GM18519 (cell line): Measurements from ENCODE around the gene RCOR1.
"Not testable (repeated sequence)": the region's sequence is repeated elsewhere in the genome, so short reads cannot be mapped to it uniquely, and the experiment has no call there.

ENCODE experiments used
- ATAC-seq: cut with Tn5 transposase; IDR thresholded peaks from one replicate; pipeline ENCODE4 v1.9.1; 2021; ENCODE audit warnings: mild to moderate bottlenecking, moderate library complexity; ENCODE audit not compliant: unreplicated experiment, low FRiP score

The RCOR1 gene

GRCh38 chr14:102624666-102625065 lies 32.2 kb downstream of the RCOR1 start:
- ATAC-seq: no peak

DNA sequence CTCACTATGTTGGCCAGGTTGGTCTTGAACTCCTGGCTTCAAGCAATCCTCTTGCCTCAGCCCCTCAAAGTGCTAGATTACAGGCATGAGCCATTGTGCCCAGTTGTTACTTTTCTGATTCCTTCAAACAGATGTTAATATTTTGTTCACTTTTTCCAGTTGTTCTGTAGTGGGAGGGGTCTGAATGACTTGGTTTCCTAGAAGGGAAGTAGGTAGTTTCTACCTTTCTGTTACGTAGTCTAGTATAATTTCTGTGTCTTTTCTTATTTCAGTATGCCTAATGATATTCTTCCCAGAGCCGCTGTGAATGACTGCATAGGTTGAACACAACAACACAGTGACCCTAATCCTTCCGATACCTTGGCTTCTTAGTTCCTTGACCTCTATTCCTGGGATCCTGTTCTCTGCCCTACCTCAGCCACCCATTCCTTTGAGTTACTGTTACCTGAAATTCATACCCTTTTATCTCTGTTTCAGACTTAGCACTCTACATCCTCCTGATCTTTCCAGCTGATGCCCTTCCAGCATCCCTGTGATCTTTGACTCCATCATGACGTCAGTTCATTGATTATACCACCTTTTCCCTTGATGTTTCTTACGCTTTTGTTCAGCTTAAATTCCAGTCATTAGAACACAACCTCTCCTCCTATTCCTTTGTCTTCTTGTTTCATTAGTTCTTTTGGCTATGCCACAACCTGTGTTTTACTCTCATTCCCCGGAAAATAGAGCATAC lies 33.3 kb downstream of the RCOR1 start:
- ATAC-seq: no peak

DNA sequence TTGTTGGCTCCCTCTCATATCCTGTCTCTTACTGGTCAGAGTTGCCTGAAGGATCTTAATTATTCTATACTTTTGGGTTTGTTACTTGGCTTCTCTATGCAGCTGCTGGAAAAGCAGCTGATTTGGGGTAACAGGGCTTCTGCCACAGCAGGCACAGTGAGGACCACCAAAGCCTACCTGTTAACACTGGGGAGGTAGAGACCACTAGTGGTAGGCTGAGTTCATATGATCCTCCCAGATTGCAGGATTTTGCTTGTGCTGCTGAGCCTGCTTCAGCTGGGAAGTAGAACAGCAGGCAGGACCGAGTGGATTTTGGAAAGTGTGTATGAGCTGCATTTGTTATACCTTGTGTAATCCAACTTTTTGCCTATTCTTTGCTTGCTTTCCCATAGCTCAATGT lies 34.1 kb downstream of the RCOR1 start:
- no peak for ATAC-seq

- ATAC-seq: no peak
Observed at GRCh38 chr14:102629011-102629444, 36.6 kb downstream of the RCOR1 start.

GRCh38 chr14:102629808-102630350 lies 37.4 kb downstream of the RCOR1 start:
- ATAC-seq: no peak

GRCh38 chr14:102630405-102630804 lies 38.0 kb downstream of the RCOR1 start:
- no peak for ATAC-seq

DNA sequence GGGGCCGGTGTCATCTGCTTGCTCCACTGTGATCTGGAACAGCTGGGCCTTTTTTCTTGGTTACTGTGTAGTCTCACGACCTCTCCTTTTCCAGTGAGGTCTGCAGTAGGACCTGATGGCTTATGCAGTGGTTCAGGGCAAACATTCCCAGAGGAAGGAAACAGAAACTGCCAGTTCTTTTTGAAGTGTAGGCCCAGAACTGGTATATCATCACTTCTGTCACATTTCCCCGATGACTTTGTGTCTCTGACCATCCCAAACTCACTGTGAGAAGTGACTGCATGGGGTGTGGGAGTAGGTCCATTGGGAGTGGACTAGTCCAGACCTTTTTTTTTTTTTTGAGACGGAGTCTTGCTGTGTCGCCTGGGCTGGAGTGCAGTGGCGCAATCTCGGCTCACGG lies 38.4 kb downstream of the RCOR1 start:
- ATAC-seq: no peak

- ATAC-seq: no peak
Observed at GRCh38 chr14:102633906-102634595, 41.6 kb downstream of the RCOR1 start.

- not testable (repeated sequence) for ATAC-seq
Observed at GRCh38 chr14:102639611-102640010, 47.2 kb downstream of the RCOR1 start.

GRCh38 chr14:102644523-102644922 lies 52.1 kb downstream of the RCOR1 start:
- ATAC-seq: no peak

DNA sequence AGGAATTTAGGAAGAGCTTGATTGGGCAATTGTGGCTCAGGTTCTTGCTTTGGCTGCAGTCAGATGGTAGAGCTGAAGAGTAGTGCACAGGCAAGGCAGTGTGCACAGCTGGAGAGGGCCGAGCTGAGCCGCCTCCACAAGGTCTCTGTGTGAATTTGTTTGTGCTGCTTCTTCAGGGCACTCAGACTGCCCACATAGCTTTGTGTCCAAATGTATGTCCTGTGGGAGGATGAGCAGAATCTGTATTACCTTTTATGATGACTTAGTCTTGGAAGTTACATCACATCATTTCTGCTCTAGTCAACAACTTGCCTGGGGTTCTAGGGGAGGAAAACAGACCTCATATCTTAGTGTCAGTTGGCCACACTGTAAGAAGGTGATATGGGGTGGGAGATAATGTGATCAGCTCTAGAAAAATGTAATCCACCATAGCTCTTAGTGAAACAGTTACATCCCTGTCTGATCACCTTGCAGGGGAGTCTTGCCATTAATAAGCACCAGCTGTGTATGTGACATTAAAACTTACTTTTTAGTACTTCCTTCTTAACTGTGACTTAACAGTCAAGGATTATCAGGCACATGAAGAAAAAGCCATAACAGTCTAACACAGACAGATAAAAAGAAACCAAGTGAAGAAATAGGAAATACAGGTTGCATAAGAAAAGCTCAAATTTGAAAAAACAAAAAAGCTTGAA lies 53.4 kb downstream of the RCOR1 start:
- ATAC-seq: no peak

- ATAC-seq: no peak
Observed at GRCh38 chr14:102646615-102647014, 54.2 kb downstream of the RCOR1 start.

DNA sequence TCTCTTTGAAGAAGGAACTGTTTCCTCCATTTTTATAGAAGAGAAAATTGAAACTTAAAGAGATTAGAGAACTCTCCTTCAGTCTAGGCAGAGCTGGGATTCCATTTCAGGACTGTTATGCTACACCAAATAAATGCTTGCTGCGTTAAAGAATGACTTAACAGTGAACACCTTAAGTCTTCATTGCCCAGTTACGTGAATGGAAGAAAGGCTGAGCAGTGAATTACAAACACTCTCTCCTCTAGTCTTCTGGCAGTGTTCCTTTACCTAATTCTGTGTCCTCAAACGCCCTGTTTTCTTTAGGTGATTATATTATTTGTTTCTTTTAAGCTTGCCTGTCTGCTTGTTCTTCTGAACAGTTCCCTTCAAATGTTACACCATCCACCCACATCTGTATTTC lies 59.7 kb downstream of the RCOR1 start:
- ATAC-seq: no peak

DNA sequence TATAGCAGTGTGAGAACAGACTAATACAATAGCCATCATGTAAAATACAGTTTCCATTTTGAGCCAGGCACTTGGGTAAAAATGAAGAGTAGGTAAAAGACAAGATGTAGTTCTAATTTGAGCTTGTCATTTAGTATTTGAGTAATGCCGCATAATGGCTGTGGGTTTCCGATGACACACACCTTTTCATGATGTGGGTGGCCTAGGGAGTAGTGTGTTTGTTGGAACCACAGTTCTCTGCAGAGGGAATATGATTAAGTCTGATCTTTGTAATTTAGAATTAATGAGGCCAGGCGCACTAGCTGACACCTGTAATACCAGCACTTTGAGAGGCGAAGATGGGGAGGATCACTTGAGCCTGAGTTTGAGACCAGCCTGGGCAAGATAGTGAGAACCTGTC lies 61.8 kb downstream of the RCOR1 start:
- ATAC-seq: no peak

GRCh38 chr14:102655137-102655536 lies 62.7 kb downstream of the RCOR1 start:
- no peak for ATAC-seq

DNA sequence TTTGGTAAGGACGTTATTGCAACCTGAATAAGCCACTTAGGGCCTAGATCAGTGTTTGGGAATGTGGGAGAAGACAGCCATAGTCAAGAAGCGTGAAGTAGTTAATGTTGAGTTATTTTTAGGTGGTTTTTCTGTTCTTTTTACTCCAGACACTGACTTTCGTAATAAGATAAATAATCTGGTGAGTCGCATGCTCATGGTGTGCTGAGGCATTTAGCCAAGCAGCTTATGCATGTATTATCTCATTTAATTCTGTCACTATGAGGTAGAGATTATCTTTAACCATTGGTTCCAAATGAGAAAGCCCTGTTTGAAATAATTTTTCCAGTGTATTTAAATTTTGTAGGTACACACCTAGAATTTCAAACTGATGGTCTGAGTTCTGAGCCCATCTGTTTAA lies 67.3 kb downstream of the RCOR1 start:
- ATAC-seq: no peak

DNA sequence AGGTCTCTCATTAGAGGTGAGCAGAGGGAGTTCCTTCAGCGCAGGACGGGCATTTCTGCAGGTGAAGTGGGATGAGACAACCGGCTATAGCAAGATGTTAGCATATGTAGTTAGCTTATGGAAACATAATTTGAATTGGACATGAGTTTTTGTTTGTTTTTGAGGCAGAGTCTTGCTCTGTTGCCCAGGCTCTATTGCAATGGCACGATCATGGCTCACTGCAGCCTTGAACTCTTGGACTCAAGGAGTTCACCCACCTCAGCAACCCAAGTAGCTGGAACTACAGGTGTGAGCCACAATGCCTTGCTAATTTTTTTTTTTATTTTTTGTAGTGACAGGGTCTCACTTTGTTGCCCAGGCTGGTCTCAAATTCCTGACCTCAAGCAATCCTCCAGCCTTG lies 69.2 kb downstream of the RCOR1 start:
- no peak for ATAC-seq

GRCh38 chr14:102662636-102663430 lies 70.4 kb downstream of the RCOR1 start:
- ATAC-seq: no peak

- no peak for ATAC-seq
Observed at GRCh38 chr14:102663440-102663839, 71.0 kb downstream of the RCOR1 start.

DNA sequence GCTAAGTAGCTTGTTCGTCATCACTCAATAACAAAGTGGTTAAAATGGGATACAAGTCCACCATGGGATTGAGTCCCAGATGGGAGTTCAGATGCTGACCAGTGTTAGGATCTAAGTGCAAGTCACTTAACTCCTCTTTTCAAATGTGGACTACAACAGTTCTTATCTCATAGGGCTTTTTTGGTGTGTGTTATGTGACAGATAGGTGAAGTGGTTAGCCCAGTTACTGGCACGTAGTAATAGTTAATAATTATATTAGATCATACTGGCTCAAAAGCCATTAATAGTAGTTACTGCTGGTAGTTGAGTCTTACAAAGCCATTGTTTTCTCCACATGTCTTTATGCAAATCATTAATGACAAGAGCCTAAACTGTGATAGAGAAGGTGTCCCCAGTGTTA lies 73.2 kb downstream of the RCOR1 start:
- ATAC-seq: no peak
